HCT116 (cell line): ENCODE measurements around the gene SPTLC3. TPM values are rescaled to one million over a fixed set of nuclear protein-coding genes. Genes with fewer than 3 reads are reported as not detected.

Source experiments
- ATAC-seq: fragments of 200-7000 bp; cut with Tn5 transposase; 2 replicates; pipeline ENCODE4 v1.9.1; 2020; ENCODE audit warnings: mild to moderate bottlenecking, moderate library complexity
- BruUV-seq: library from RNA; stranded (reverse); fragments of 400-500 nt; replicated peaks from 2 replicates; lab custom pipeline; 2021; lab: Mats Ljungman, UMichigan
- CTCF ChIA-PET: fragments of 300-600 bp; sonication (Branson Sonifier 250); formaldehyde crosslinking; loops from one replicate; lab custom pipeline; 2021; ENCODE audit warnings: antibody characterized with exemption; lab: Charles Lee
- POLR2A ChIA-PET: fragments of 300-600, 350-600 bp; sonication (Branson Sonifier 250); formaldehyde crosslinking; loops from one replicate; lab custom pipeline; 2021; ENCODE audit warnings: antibody characterized with exemption; lab: Charles Lee
- RAD21 ChIA-PET, 2 experiments: fragments of 300-600 bp; sonication (Branson Sonifier 250); formaldehyde crosslinking; loops; one replicate each; lab custom pipeline; 2023; ENCODE audit warnings: low total read pairs in 2 of 2; ENCODE audit not compliant: uncharacterized antibody in 2 of 2, unreplicated experiment in 2 of 2, low non-redundant PET in 1 of 2; lab: Charles Lee
- DNase-seq: peaks from one replicate; pipeline ENCODE4 v3.0.0-alpha.2; 2010; ENCODE audit warnings: low read depth, low spot score
- H2AFZ ChIP-seq: fragments of 200-600 bp; shearing (Covaris generic), sonication (generic); 2 replicates; pipeline ENCODE4 v1.6.1; 2017; ENCODE audit warnings: low read depth, mixed run types, mixed read lengths, antibody characterized with exemption, low read length; ENCODE audit not compliant: poor library complexity, severe bottlenecking
- H3K27ac ChIP-seq: 2 replicates; pipeline ENCODE4 v1.5.1; 2012; ENCODE audit warnings: low read depth, low read length
- H3K27me3 ChIP-seq: fragments of 200-600 bp; sonication (generic); 2 replicates; pipeline ENCODE4 v1.6.1; 2016; ENCODE audit warnings: mixed run types, low read length, mixed read lengths; ENCODE audit not compliant: insufficient read depth
- H3K36me3 ChIP-seq, 2 experiments: fragments of 200-500 bp in 1 of 2; fragments of 200-600 bp in 1 of 2; sonication (Bioruptor generic) in 1 of 2; sonication (generic) in 1 of 2; 2 replicates each; pipeline versions ENCODE4 v1.5.1 to v1.6.1; 2014 to 2016; ENCODE audit warnings: low read length in 2 of 2, inconsistent platforms in 1 of 2, mixed read lengths in 1 of 2, mixed run types in 1 of 2; ENCODE audit not compliant: insufficient read depth in 2 of 2, control insufficient read depth in 1 of 2
- H3K4me1 ChIP-seq, 2 experiments: fragments of 200-600 bp in 1 of 2; sonication (generic) in 1 of 2; 2 replicates each; pipeline versions ENCODE4 v1.5.1 to v1.6.1; 2012 to 2017; ENCODE audit warnings: low read length in 2 of 2, inconsistent platforms in 1 of 2, mild to moderate bottlenecking in 1 of 2, mixed read lengths in 1 of 2, mixed run types in 1 of 2, moderate library complexity in 1 of 2; ENCODE audit not compliant: insufficient read depth in 2 of 2, control insufficient read depth in 1 of 2
- H3K4me2 ChIP-seq: fragments of 200-600 bp; sonication (generic); 2 replicates; pipeline ENCODE4 v1.6.1; 2017; ENCODE audit warnings: mixed run types, low read length, mixed read lengths
- H3K4me3 ChIP-seq, 2 experiments: fragments of 200-600 bp in 1 of 2; sonication (generic) in 1 of 2; replicated peaks in 1 of 2; 2 replicates each; pipeline ENCODE4 v1.5.1; 2011 to 2016; ENCODE audit warnings: low read length in 2 of 2, control low read depth in 1 of 2, low read depth in 1 of 2, mild to moderate bottlenecking in 1 of 2, mixed read lengths in 1 of 2, mixed run types in 1 of 2
- H3K79me2 ChIP-seq: fragments of 200-600 bp; sonication (generic); 2 replicates; pipeline ENCODE4 v1.6.1; 2017; ENCODE audit warnings: mild to moderate bottlenecking, mixed run types, low read length, moderate library complexity, mixed read lengths; ENCODE audit not compliant: insufficient read depth
- H3K9ac ChIP-seq: fragments of 200-600 bp; sonication (generic); 2 replicates; pipeline ENCODE4 v1.6.1; 2016; ENCODE audit warnings: low read length, mixed read lengths
- H3K9me2 ChIP-seq: fragments of 200-600 bp; sonication (generic), shearing (Covaris generic); 2 replicates; pipeline ENCODE4 v1.6.1; 2017; ENCODE audit warnings: mixed run types, mild to moderate bottlenecking, moderate library complexity; ENCODE audit not compliant: insufficient read depth
- H3K9me3 ChIP-seq, 2 experiments: fragments of 200-500 bp in 1 of 2; fragments of 200-600 bp in 1 of 2; sonication (Bioruptor generic) in 1 of 2; sonication (generic) in 1 of 2; 2 replicates each; pipeline ENCODE4 v1.6.1; 2014 to 2017; ENCODE audit warnings: low read length in 2 of 2, mixed read lengths in 2 of 2, inconsistent platforms in 1 of 2, low read depth in 1 of 2, mild to moderate bottlenecking in 1 of 2, mixed run types in 1 of 2, moderate library complexity in 1 of 2; ENCODE audit not compliant: control insufficient read depth in 1 of 2, insufficient read depth in 1 of 2
- H4K20me1 ChIP-seq: fragments of 200-600 bp; sonication (generic), shearing (Covaris generic); 2 replicates; pipeline ENCODE4 v1.6.1; 2017; ENCODE audit warnings: mixed run types, mild to moderate bottlenecking, moderate library complexity; ENCODE audit not compliant: insufficient read depth
- CBX3 ChIP-seq: IDR thresholded peaks from 2 replicates; pipeline ENCODE4 v1.6.1; 2012; ENCODE audit warnings: low read depth
- EZH2 ChIP-seq: fragments of 200-600 bp; sonication (generic); IDR thresholded peaks from 2 replicates; pipeline ENCODE4 v1.6.1; 2017; ENCODE audit warnings: antibody characterized with exemption, mixed run types
- FOSL1 ChIP-seq: IDR thresholded peaks from 2 replicates; pipeline ENCODE4 v1.6.1; 2012; ENCODE audit warnings: low read depth
- POLR2A ChIP-seq: IDR thresholded peaks from 2 replicates; pipeline ENCODE4 v1.7.0; 2011; ENCODE audit warnings: borderline replicate concordance; ENCODE audit not compliant: insufficient read depth, insufficient read length; ENCODE audit errors: extremely low read depth
- POLR2AphosphoS5 ChIP-seq: IDR thresholded peaks from 2 replicates; pipeline ENCODE4 v1.6.1; 2011; ENCODE audit warnings: mild to moderate bottlenecking, low read depth, low read length, moderate library complexity
- RAD21 ChIP-seq: IDR thresholded peaks from 2 replicates; pipeline ENCODE4 v1.6.1; 2012; ENCODE audit warnings: low read depth, mild to moderate bottlenecking
- REST ChIP-seq: IDR thresholded peaks from 2 replicates; pipeline ENCODE4 v1.6.1; 2012; ENCODE audit warnings: low read depth
- TCF7L2 ChIP-seq: IDR thresholded peaks from 2 replicates; pipeline ENCODE4 v1.7.0; 2011; ENCODE audit warnings: borderline replicate concordance, inconsistent platforms; ENCODE audit not compliant: insufficient read depth, insufficient read length; ENCODE audit errors: extremely low read depth
- ZFX ChIP-seq: fragments of 450-650 bp; IDR thresholded peaks from 2 replicates; pipeline ENCODE4 v1.6.1; 2017
- ZNF274 ChIP-seq: fragments of 200-500 bp; sonication (Bioruptor generic); IDR thresholded peaks from 2 replicates; pipeline ENCODE4 v1.6.1; 2014; ENCODE audit warnings: mild to moderate bottlenecking, low read depth, low read length, inconsistent platforms
- intact Hi-C: fragments of 100-400 bp; cut with micrococcal nuclease; formaldehyde crosslinking; loops from 2 replicates; pipeline ENCODE4 v1.10.0; 2022
- total RNA-seq: library from RNA; stranded (reverse); gene quantifications from one replicate; pipeline ENCODE4 v1.2.1, GENCODE V29; 2021; ENCODE audit not compliant: unreplicated experiment

SPTLC3 gene
- total RNA-seq, 1 experiment from 2014 or later = not detected

GRCh38 chr20:13166437-13166836 lies 157.7 kb downstream of the SPTLC3 start (continued):
- TF ChIP-seq REST (no peak), POLR2A (no peak), EZH2 (no peak), FOSL1 (no peak), RAD21 (no peak), POLR2AphosphoS5 (no peak)

GRCh38 chr20:13169086-13169485 lies 160.3 kb downstream of the SPTLC3 start:
- POLR2A ChIA-PET = no interaction called here
- Histone ChIP-seq H3K4me3 (no peak overlapping the region), H3K9me3 (no peaks in the 10 kb centered on the region), H3K79me2 (no peaks in the 10 kb centered on the region)
- intact Hi-C loops = no loop called here
- no peak for TF ChIP-seq TCF7L2
- no peak for TF ChIP-seq FOSL1
- no peak for TF ChIP-seq ZNF274
- TF ChIP-seq CBX3 = no peak
- TF ChIP-seq ZFX = no peak
- TF ChIP-seq, all 23 proteins: peak for 0
- Histone ChIP-seq H4K20me1 (no peaks in the 10 kb centered on the region), H3K4me2 (no peak overlapping the region), H3K9ac (no peak overlapping the region), H3K27me3 (peaks cover 11% of the 10 kb centered on the region; the same call in 1 of the 2 replicates), H3K36me3 (no peaks in the 10 kb centered on the region), H3K27ac (no peak overlapping the region), H3K9me2 (no peaks in the 10 kb centered on the region), H2AFZ (no peak overlapping the region), H3K4me1 (no peaks in the 10 kb centered on the region)
- no TSS peak for BruUV-seq
- ChIA-PET RAD21 (no interaction called here), CTCF (no interaction called here)
- no peak for DNase-seq
- no peak for ATAC-seq
